HCT116 (cell line): ENCODE measurements around the gene TNIP1.

Experiments
- CTCF ChIP-seq, 3 experiments: fragments of 200-600 bp in 1 of 3; sonication (generic) in 1 of 3; IDR thresholded peaks in 2 of 3; conservative IDR thresholded peaks in 1 of 3; 2 replicates each; pipeline ENCODE4 v1.5.1; 2012 to 2017; ENCODE audit warnings: low read depth in 2 of 3, low read length in 2 of 3, antibody characterized with exemption in 1 of 3, borderline replicate concordance in 1 of 3, control low read depth in 1 of 3, mild to moderate bottlenecking in 1 of 3, mixed read lengths in 1 of 3, mixed run types in 1 of 3, moderate library complexity in 1 of 3; ENCODE audit not compliant: insufficient read depth in 1 of 3
- EZH2 ChIP-seq: fragments of 200-600 bp; sonication (generic); IDR thresholded peaks from 2 replicates; pipeline ENCODE4 v1.6.1; 2017; ENCODE audit warnings: antibody characterized with exemption, mixed run types
- MAX ChIP-seq: IDR thresholded peaks from 2 replicates; pipeline ENCODE4 v1.6.1; 2012
- POLR2AphosphoS5 ChIP-seq: IDR thresholded peaks from 2 replicates; pipeline ENCODE4 v1.6.1; 2011; ENCODE audit warnings: mild to moderate bottlenecking, low read depth, low read length, moderate library complexity
- REST ChIP-seq: IDR thresholded peaks from 2 replicates; pipeline ENCODE4 v1.6.1; 2012; ENCODE audit warnings: low read depth
- ZNF274 ChIP-seq: fragments of 200-500 bp; sonication (Bioruptor generic); IDR thresholded peaks from 2 replicates; pipeline ENCODE4 v1.6.1; 2014; ENCODE audit warnings: mild to moderate bottlenecking, low read depth, low read length, inconsistent platforms

GRCh38 chr5:151006704-151007334 lies 74.0 kb downstream of the TNIP1 start:
- TF ChIP-seq EZH2 (no peak), CTCF (IDR thresholded peaks at IDR 0.05 in 2 of 3, conservative IDR thresholded peaks at IDR 0.05 in 1 of 3; ENCODE audit: borderline replicate concordance in 1 of 3, insufficient read depth in 1 of 3, low read depth in 2 of 3, low read length in 2 of 3) (no peak), ZNF274 (no peak), POLR2AphosphoS5 (no peak), REST (no peak), MAX (no peak)
